HG02642 (cell line): Measurements from ENCODE around the gene ZNF414.
"Not testable (repeated sequence)": the region's sequence is repeated elsewhere in the genome, so short reads cannot be mapped to it uniquely, and the experiment has no call there.

ENCODE experiments used
- ATAC-seq: cut with Tn5 transposase; IDR thresholded peaks from one replicate; pipeline ENCODE4 v1.9.1; 2021; ENCODE audit warnings: mild to moderate bottlenecking; ENCODE audit not compliant: unreplicated experiment, poor library complexity

Gene ZNF414, protein sequence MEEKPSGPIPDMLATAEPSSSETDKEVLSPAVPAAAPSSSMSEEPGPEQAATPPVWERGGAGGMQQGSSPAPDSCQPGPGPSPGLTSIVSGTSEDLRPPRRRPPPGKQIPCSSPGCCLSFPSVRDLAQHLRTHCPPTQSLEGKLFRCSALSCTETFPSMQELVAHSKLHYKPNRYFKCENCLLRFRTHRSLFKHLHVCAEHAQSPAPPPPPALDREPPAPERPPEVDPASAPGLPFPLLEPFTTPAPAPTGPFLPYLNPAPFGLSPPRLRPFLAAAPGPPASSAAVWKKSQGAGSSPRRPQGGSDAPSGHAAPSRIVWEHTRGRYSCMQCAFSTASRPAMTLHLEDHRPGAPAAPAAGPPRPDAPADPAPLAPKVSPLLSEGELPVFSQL

DNA sequence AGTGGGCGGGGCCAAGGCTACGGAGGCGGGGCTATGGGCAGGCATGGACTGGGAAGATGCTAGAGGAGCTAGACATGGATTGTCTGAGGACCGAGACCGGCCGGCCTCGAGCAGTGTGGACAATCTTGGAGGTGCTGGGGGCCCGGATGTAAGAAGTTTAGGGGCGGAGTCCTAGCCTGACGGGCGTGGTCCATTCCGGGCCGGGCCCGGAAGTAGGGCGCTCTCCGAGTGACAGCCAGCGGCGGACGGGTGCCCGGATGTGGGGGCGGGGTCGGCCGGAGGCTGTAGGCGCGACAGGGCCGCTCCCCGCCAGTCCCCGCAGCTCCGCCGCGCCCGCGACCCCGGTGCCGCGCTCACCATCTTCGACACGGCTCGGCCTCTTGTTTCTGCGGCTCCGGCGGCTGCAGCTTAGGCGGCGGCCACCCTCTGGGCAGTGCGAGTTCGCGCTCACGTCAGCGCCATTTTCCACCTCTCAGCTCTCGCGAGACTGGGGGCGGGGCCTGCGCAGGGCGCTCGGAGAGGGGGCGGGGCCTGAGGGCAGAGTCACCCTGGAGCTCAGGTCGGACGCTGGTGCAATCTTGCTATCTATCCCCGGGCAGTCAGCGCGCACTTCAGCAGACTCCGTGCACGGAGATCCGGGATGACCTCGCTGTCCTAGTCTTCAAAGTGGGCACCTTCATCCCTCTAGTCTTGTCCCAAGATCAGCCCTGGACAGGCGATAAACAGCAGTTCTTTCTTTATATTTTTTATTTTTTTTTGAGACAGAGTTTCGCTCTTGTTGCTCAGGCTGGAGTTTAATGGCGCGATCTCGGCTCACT lies at the start of gene ZNF414:
TSS of gene ZNF414 (minus strand) at position 481 of the 818 bp plus-strand sequence. CDS start at position 360, 121 bp downstream.
- ATAC-seq = peak; percentile 87

DNA sequence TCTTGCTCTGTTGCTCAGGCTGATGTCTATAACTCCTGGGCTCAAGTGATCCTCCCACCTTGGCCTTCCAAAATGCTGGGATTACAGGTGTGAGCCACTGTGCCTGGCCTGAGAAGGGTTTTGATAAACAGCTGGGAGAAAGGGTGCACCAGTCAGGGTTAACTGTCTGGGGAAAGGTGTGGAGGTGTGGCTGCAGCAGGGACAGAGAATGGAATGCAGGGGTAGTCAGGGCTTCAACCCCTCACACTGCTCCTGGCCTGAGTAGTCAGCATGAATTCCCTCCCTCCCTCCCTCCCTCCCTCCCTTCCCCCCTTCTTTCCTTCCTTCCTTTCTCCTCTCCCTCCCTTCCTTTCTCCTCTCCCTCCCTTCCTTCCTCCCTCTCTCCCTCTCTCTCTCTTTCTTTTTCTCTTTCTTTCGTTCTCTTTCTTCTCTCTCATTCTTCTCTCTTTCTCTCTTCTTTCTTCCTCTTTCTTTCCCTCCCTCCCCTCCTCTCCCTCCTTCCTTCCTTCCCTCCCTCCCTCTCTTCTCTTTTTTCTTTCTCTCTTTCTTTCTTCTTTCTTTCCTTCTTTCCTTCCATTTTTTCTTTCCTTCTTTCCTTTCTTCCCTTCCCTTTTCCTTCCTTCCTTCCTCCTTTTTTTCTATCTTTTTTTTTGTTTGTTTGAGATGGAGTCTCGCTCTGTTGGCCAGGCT lies 47.3 kb upstream of the ZNF414 start:
- no peak for ATAC-seq

DNA sequence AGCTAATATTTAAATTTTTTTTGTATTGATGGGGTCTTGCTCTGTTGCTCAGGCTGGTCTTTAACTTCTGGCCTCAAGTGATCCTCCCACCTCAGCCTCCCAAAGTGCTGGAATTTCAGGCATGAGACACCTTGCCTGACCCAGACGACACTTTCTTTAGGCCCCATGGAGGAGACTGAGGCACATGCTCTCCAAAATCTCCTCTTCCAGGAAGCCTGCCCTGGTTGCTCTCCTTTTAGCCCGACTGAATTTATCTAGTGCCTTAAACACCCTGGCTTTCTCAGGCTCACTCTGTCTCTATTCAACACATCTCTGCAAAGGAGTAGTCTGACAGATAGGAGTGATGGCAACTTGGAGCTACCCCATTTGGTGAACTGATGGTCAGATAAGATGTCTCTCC lies 44.4 kb upstream of the ZNF414 start:
- ATAC-seq = no peak

DNA sequence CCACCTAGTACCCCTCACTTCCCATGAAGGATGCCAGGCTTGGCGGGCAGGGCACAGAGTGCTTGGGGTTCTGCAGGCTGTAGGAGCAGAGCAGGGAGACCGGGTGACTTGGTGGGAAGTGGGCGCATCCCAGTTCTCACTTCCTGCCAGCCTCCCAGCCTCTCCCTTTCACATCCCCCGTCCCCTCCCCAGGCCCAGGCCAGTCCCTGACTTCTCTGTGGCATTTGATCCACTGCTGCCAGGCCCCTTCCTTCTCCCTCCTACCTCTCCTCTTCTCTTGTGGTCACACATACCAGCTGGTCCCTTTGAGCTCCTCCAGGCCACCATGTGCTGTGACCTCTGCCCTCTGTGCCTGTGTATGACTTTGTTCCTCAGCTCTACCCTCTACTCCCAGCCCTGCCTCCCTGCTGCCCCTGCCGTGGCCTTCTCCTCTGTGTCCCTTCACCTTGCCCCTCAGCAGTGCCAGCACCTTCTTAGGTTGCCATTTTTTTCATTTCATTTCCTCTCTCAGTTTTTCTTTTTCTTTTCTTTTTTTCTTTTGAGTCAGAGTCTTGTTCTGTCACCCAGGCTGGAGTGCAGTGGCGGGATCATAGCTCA lies 43.8 kb upstream of the ZNF414 start:
- no peak for ATAC-seq

DNA sequence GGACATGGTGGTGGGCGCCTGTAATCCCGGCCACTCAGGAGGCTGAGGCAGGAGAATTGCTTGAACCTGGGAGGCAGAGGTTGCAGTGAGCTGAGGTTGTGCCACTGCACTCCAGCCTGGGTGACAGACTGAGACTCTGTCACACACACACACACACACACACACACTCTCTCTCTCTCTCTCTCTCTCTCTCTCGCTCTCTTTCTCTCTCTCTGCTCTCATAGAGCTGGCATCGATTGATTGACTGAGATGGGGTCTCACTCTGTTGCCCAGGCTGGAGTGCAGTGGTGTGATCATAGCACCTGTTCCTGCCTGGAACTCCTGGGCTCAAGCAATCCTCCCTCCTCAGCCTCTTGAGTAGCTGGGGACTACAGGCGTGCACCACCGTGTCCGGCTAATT lies 39.8 kb upstream of the ZNF414 start:
- ATAC-seq = not testable (repeated sequence)

DNA sequence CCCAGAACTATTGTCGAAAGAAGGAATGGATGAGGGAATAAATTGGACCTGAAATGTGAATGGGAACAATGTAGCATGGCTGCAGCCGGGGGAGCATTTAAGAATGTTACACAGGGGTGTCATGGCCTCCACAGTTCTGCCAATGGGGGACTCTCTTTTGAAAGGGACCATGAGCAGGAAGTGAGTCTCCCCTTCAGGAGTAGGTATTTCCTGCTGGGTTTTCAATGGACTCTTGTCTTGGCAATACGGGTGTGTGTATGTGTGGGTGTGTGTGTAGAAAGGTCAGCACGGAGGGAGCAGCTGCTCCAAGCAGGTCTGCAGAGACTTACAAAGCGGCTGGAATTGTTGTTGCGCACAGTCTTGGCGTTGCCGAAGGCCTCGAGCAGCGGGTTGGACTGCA lies 38.8 kb upstream of the ZNF414 start:
- ATAC-seq = no peak

DNA sequence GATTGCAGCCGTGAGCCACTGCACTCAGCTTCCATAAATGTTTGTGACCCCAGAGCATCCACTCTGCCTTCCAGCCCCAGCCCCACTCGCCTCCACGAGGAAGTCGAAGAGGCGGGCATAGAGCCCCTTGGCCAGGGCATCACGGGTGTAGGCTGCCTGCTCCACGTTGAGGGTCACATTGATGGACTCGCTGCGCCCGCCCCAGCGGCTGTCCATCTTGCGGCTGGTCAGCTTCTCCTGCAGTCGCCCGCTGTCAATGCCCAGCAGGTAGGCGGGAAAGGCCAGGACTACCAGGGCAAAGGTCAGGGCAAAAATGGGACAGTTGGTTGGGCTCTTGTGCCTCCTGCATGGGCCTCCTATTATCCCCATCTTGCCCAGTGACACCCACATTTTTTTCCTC lies 36.1 kb upstream of the ZNF414 start:
- ATAC-seq = no peak

DNA sequence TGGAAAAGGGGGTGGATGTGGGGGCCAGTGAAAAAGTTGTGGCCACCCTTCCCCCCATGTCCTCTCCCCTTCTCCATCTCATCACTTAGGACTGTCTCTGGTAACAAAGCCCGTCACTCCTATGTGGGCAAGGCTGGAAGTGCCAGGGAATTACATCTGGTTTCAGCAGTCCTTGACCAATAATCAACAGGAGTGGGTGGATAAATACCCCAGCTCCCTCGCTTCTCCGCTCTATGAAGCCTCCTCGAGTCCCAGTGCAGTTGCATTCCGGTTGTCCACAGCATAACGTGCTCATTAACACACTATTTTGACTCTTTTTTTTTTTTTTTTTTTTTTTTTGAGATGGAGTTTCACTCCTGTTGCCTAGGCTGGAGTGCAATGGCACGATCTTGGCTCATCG lies 31.8 kb upstream of the ZNF414 start:
- ATAC-seq = no peak

DNA sequence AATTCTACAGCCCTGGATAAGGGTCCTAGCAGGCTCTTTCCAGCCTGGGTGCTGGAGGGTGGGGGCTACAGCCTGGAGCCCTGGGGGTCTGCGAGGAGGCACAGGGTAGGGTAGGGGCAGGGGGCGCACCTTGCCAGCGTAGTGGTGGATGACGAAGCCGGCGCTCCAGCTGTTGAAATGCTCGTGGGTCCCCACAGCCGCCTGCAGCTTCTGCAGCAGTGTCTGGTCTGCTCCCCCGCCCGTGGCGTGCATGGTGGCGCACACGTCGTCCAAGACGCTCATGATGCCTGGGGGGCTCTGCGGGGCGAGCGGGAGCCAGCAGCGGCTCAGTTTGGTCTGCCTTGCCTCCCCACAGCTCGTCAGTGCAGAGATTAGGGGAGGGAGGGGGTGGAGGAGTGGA lies 30.2 kb upstream of the ZNF414 start:
- ATAC-seq = no peak

DNA sequence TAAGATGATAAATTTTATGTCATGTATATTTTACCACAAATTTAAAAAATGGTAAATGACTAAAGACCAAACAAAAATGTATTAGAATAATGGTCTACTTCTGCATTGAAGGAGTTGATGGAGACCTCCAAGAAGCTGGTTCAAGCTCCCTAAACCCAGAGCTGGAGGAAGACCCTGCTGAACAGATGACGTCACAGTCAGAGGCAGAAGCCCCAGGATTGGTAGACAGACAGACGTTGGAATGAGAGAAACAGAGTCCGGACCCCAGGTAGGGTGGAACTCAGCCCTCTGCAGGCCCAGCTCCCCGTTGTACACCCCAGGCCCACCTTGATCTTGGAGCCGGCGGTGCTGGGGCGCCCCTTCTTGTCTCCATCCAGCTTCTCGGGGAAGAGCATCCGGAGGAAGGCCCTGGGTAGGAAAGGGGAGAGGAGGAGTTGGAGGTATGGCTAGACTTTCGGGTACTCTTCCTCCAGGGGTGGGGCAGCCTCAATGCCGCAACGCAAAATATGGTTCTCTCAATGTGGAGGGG lies 25.7 kb upstream of the ZNF414 start:
- no peak for ATAC-seq

DNA sequence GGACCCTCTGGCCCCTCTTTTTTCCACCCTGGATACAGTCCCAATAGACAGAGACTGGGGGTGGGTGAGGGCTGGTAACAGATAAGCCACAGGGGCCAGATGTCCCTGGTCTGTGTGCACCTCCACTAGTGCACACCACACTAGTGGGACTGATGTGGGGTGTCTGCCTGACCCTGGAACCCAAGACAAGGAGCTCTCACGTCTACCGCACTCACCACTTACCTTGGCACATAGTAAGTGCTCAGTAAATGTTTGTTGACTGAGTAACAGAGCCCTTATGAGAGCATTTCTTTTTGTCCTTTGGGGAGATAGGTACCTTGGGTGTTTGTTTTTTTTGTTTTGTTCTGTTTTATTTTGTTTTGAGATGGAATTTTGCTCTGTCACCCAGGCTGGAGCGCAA lies 23.1 kb upstream of the ZNF414 start:
- ATAC-seq = no peak

DNA sequence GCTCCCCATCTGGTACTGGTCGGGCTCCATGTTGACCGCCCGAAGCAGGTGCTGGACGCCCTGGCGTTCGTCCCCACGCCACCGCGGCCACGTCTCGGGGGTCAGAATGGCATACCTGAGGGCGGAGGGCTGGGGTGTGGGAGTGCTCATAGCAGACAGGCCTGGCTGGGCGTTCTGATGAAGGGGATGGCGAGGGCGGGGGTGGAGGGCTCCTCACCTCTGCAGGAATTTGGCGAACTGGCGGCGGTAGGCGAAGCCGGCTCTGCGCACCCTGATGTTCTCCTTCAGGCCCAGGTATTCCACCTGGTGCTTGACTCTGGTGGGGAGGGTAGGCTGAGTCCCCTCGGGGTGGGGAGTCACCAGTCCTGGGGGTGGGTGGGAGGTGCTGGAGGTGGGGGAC lies 22.3 kb upstream of the ZNF414 start:
- no peak for ATAC-seq

DNA sequence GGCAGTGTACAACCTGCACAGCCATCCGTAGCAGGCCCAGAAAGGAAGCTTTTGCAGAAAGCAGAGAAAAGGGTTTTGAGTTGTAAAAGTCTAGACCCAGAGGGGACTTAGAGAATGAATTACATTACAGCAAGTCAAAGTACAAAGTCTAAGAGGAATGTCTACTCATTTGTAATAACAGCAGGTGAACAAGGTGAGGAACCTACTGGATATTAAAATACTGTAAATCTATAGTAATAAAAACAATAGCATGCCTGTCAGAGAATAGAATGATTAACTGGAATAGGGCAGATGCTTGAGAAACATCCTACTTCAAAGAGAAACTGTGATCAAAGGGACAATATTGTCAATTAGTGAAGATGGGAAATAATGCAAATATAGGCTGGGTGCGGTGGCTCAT lies 18.3 kb upstream of the ZNF414 start:
- no peak for ATAC-seq

DNA sequence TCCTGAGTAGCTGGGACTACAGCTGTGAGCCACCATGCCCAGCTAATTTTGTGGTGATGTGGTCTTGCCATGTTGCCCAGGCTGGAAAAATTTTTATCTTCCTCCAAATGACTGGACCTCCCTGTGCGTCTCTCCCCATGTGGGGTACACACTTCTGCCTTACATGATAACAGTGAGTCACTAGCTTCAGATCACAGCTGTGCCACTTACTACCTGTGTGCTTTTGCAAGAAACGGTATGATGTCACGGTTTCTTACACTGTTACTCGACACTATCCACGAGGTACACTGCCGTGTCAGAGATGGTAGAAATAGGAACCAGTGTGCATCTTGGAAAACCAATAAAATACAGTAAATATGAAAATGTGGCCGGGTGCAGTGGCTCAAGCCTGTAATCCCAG lies 17.5 kb upstream of the ZNF414 start:
- no peak for ATAC-seq

DNA sequence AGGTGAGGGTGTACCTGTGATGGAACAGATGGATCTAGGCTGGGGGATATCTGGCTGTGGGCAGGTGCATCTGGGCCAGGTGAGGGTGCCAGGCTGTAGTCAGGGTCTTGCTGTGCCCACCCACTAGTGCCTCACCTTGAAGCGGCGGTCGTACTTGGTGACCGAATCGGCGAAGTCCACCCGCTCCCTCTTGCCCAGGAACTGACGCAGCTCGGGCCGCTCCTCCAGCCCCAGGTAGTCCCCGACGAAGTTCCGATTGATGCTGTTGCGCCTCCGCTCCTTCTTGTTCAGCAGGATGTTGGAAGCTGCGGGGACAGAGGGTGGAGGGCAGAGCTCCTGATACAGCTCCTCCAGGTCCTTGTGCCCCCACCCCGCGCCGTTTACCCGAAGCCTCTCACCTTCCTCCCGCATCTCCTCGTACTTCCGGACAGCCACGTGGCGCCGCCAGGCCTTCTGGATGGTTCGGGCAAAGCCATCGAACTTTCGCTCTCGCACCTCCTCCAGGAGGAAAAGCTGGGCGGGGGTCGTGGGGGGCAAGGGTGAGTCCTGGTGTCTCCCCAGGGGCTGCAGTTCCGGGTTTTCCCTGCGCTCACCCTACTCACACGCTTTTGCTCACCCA lies 16.2 kb upstream of the ZNF414 start:
- no peak for ATAC-seq

DNA sequence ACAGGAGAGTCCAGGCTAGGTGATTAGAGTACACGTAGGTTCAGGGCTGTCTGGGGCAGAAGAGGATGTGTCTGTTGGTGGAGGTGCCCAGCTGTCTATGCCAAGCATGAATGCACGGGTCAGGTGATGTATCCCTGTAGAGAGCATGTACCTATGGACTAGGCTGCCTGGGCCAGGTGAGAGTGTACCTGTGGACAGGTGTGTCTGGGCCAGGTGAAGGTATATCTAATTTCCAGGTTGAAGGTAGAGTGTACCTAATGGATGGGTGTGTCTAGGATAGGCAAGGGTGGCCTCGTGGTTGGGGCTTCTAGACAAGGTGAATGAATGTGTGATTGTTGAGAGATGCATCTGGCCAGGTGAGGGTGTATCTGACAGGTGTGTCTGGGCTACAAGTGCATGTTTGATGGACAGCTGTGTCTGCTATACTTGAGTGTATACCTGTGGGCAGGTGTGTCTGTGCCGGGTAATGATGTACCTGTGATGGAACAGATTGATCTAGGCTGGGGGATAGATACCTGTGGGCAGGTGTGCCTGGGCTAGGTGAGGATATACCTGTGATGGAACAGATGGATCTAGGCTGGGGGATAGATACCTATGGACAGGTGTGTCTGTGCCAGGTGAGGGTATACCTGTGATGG lies 15.5 kb upstream of the ZNF414 start:
- ATAC-seq = no peak

DNA sequence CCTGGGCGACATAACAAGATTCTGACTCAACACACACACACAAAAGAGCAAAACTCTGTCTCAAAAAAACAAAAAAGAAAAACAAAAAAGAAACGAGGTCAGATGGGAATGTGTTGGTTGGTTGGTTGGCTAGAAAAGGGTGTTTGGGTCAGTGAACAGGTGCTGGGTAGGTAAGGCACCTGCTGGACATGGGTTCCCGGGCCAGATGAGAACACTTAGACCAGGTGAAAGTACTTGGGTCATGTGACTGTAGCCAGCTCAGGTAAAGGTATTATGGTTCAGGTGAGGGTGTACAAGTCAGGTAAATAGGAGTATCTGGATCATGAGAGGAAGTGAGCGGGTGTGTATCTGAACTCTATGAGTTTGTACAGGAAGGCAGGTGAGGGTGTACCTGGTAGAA lies 14.5 kb upstream of the ZNF414 start:
- no peak for ATAC-seq

DNA sequence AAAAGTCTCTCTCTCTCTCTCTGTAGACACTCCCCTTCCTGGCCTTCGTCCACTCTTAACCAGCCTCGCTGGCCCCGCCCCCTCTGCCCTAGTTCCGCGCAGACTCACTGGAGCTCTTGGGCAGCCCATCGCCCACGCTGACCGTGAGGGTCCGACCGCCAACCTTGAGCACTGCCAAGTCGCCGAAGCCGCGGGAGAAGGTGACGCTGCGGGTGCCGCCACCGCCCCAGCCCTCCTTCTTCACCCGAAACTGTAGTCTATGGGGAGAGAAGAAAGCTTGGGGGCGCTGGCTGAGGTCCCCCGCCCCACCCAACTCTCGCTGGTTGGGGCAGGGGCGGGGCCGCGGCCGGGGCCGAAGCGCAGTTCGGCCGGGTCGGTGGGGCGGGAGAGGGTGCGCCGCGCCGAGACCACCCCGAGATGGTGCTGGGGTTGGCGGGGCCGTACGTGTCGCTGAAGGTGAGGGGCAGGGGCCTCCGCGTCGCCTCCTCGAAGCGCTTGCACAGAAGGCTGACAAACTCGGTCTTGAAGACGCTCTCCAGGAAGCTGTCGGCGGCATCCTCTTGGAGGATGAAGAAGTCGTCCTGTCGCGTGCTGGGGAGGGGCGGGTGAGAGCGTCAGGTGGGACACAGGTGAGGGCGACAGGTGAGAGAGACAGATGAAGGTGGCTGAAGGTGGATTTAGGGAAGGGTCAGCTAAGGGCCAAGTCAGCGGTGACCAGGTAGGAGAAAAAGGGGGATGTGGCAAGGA lies 12.6 kb upstream of the ZNF414 start:
- ATAC-seq = no peak

DNA sequence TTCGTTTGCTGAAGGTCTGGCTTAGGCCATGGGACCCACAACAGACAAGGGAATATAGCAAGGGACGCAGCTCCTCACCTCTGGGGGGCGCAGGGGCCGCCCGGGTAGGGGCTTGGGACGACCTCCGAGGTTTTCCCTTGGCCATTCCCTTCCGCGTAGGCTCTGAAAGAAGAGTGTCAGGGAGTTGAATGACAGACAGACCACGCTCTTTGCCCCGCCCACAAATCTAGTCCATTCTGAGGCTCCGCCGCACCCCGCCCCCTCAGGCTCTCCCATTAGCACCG lies 11.4 kb upstream of the ZNF414 start:
- ATAC-seq = no peak
